Keratinocyte (primary cell): ENCODE data around the gene KSR1.

ENCODE experiments used
- CTCF ChIP-seq, 3 experiments: IDR thresholded peaks in 1 of 3; conservative IDR thresholded peaks in 1 of 3; optimal IDR thresholded peaks in 1 of 3; 2 replicates in 2 of 3; 3 replicates in 1 of 3; pipeline versions ENCODE3 to v1.5.1; 2011; ENCODE audit warnings: low read length in 3 of 3, mild to moderate bottlenecking in 3 of 3, moderate library complexity in 2 of 3, control low read depth in 1 of 3, inconsistent platforms in 1 of 3; ENCODE audit not compliant: insufficient read depth in 2 of 3; ENCODE audit errors: extremely low read depth in 1 of 3
- EZH2 ChIP-seq: IDR thresholded peaks from one replicate; pipeline ENCODE4 v1.6.1; 2012; ENCODE audit warnings: inconsistent platforms, mild to moderate bottlenecking, low read length, moderate library complexity

- no peak for TF ChIP-seq CTCF (optimal IDR thresholded peaks at IDR 0.05 in 1 of 3, IDR thresholded peaks at IDR 0.05 in 1 of 3, conservative IDR thresholded peaks at IDR 0.05 in 1 of 3; ENCODE audit: extremely low read depth in 1 of 3, insufficient read depth in 2 of 3, low read length in 3 of 3)
- no peak for TF ChIP-seq EZH2
Measured at GRCh38 chr17:27573971-27574525, 117.8 kb downstream of the KSR1 start.
